GOT3 (cell line): ENCODE data around the gene NUTM2A.
"Not testable (repeated sequence)": the region's sequence is repeated elsewhere in the genome, so short reads cannot be mapped to it uniquely, and the experiment has no call there.

Experiments used
- DNase-seq: peaks from one replicate; lab custom pipeline; 2025; ENCODE audit warnings: mixed read lengths; lab: John Stamatoyannopoulos, UW

NUTM2A gene

GRCh38 chr10:87247335-87247734 is 22.1 kb downstream of the NUTM2A start:
- not testable (repeated sequence) for DNase-seq

DNA sequence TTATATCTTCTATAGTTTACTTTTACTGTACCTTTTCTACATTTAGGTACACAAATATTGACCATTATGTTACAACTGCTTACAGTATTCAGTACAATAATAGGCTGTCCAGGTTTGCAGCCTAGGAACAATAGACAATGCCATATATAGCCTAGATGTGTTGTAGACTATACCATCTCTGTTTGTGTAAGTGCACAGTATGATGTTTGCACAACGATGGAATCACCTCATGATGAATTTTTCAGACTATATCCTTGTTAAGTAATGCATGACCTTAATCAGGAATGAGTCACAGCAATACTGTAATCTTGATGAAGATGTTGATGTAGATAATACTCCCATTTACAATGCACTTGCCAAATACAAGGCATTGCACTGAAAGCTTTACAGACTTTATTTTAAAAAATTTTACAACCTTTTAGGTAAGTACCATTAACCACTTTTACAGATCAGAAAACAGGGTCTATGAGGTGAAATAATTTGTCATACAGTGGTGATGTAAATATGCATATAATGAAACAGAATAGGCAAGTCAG is 23.6 kb downstream of the NUTM2A start:
- DNase-seq: not testable (repeated sequence)

GRCh38 chr10:87280749-87281392 is 55.6 kb downstream of the NUTM2A start:
- DNase-seq: not testable (repeated sequence)
